Osteoblast (primary cell): ENCODE results near the gene OR10V1. TPM values are rescaled to one million over a fixed set of nuclear protein-coding genes. Genes with fewer than 3 reads are reported as not detected.

Experiments used
- DNase-seq: peaks from one replicate; pipeline ENCODE4 v3.0.0; 2011; ENCODE audit warnings: low spot score, mixed read lengths; ENCODE audit not compliant: insufficient read length; ENCODE audit errors: missing footprints
- H2AFZ ChIP-seq: 2 replicates; pipeline ENCODE4 v1.6.0; 2011; ENCODE audit warnings: mild to moderate bottlenecking, low read length
- H3K27ac ChIP-seq: 2 replicates; pipeline ENCODE4 v1.5.1; 2011; ENCODE audit warnings: mild to moderate bottlenecking, low read depth, low read length, moderate library complexity
- H3K27me3 ChIP-seq: 2 replicates; pipeline ENCODE4 v1.6.0; 2012; ENCODE audit warnings: mild to moderate bottlenecking, control low read depth, inconsistent platforms, low read length, moderate library complexity; ENCODE audit not compliant: insufficient read depth
- H3K36me3 ChIP-seq: 2 replicates; pipeline ENCODE4 v1.5.1; 2011; ENCODE audit warnings: mild to moderate bottlenecking, low read length, control low read depth, moderate library complexity; ENCODE audit not compliant: insufficient read depth
- H3K4me1 ChIP-seq: 2 replicates; pipeline ENCODE4 v1.5.1; 2011; ENCODE audit warnings: mild to moderate bottlenecking, low read length, control low read depth, moderate library complexity; ENCODE audit not compliant: insufficient read depth
- H3K4me2 ChIP-seq: 2 replicates; pipeline ENCODE4 v1.6.0; 2011; ENCODE audit warnings: mild to moderate bottlenecking, low read length; ENCODE audit not compliant: insufficient read depth
- H3K4me3 ChIP-seq: fragments of 200-600 bp; sonication (generic); 3 replicates; pipeline ENCODE4 v1.5.1; 2012; ENCODE audit warnings: mild to moderate bottlenecking, low read length, inconsistent platforms; ENCODE audit not compliant: insufficient read depth
- H3K79me2 ChIP-seq: 2 replicates; pipeline ENCODE4 v1.6.0; 2012; ENCODE audit warnings: mild to moderate bottlenecking, low read length, control low read depth, inconsistent platforms; ENCODE audit not compliant: insufficient read depth
- H3K9me3 ChIP-seq: 2 replicates; pipeline ENCODE4 v1.5.1; 2011; ENCODE audit warnings: low read depth, low read length, control low read depth
- H4K20me1 ChIP-seq: 2 replicates; pipeline ENCODE4 v1.6.0; 2012; ENCODE audit warnings: mild to moderate bottlenecking, low read length, control low read depth; ENCODE audit not compliant: insufficient read depth
- total RNA-seq: library from RNA; depleted of rRNA; stranded (reverse); fragments of >200 nt; gene quantifications from 2 replicates; pipeline ENCODE4 v1.2.3, GENCODE V29; 2012
- TF ChIP-seq, protein P1 (sequence below): IDR thresholded peaks from 2 replicates; pipeline ENCODE4 v1.5.1; 2011; ENCODE audit warnings: mild to moderate bottlenecking, low read depth, low read length, moderate library complexity; ENCODE audit errors: extremely low read depth

OR10V1 gene
- total RNA-seq, 1 donor, result not detected

DNA sequence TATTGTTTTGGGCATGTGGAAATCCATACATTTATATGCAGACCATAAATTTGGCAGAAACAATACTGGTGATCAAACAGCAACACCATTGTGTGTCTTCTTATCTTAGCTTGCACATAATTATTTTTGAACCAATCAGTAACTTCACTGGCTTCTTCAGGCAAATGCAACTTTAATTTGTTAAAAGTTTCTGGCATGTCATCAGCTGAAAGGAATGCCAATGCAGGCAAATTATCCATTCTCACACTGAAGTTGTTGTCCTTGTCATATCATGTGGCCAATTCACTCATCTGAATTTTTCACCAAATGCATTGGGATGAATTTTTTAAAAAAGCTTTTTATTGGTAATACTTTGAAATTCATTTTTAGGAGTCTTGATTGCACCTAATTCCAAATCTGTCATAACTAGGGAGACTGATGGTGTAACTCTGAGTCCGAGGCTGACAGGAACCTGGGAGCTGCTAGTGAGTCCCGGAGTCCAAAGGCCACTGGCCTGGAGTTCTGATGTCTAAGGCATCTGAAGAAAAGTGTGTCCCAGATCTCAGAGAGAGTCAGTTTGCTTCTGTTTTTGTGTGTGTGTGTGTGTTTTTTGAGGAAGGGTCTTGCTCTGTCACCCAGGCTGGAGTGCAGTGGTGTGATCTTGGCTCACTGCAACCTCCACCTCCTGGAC is 17.4 kb upstream of the OR10V1 start:
- TF ChIP-seq, protein P1, sequence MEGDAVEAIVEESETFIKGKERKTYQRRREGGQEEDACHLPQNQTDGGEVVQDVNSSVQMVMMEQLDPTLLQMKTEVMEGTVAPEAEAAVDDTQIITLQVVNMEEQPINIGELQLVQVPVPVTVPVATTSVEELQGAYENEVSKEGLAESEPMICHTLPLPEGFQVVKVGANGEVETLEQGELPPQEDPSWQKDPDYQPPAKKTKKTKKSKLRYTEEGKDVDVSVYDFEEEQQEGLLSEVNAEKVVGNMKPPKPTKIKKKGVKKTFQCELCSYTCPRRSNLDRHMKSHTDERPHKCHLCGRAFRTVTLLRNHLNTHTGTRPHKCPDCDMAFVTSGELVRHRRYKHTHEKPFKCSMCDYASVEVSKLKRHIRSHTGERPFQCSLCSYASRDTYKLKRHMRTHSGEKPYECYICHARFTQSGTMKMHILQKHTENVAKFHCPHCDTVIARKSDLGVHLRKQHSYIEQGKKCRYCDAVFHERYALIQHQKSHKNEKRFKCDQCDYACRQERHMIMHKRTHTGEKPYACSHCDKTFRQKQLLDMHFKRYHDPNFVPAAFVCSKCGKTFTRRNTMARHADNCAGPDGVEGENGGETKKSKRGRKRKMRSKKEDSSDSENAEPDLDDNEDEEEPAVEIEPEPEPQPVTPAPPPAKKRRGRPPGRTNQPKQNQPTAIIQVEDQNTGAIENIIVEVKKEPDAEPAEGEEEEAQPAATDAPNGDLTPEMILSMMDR, result no peak
- Histone ChIP-seq H3K27me3 (no peaks in the 10 kb centered on the region), H3K9me3 (no peaks in the 10 kb centered on the region), H3K27ac (no peak overlapping the region), H3K4me2 (no peak overlapping the region), H3K4me3 (no peak overlapping the region), H4K20me1 (no peaks in the 10 kb centered on the region), H3K36me3 (no peaks in the 10 kb centered on the region), H2AFZ (no peak overlapping the region), H3K79me2 (no peaks in the 10 kb centered on the region), H3K4me1 (no peaks in the 10 kb centered on the region)
- no peak for DNase-seq

DNA sequence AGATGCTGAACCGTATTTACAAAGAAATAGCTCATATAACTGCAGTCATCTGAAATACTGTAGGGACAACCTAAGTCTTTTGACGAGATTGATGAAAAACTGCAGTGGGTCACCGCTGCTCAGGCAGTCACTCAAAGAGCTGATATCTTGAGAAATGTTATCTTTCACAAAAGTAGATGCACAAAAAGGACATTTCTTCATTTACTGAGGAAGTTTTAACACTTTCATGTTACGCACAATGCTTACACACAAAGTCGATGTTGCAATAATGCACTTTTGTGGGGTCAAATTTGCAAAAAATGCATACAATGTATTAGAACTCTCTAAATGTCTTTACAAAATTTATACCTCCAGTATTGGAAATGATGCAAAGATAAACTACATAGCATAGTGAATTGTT is 16.2 kb upstream of the OR10V1 start:
- Histone ChIP-seq H3K9me3 (no peaks in the 10 kb centered on the region), H3K36me3 (no peaks in the 10 kb centered on the region), H3K27ac (no peak overlapping the region), H3K4me2 (no peak overlapping the region), H3K79me2 (no peaks in the 10 kb centered on the region), H3K4me3 (no peak overlapping the region), H2AFZ (no peak overlapping the region), H3K27me3 (no peaks in the 10 kb centered on the region), H3K4me1 (no peaks in the 10 kb centered on the region), H4K20me1 (no peaks in the 10 kb centered on the region)
- no peak for DNase-seq
- TF ChIP-seq, protein P1, result no peak

DNA sequence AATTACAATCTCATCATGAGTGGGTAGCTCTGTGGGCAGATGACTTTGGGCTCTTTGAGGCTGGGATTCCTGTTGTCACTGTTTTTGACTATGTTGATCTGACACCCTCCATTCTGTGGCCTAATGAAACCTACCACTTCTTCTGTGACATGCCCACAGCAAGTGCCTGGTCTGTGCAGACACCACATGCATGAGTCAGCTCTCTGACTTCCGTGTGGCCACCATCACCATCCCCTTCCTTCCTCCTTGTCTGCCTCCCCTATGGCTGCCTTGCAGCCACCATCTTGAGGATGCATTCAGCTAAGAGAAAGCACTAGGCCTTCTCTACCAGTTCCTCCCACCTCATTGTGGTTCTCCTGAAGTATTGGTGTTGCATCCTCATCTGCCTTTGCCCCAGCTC is 15.3 kb upstream of the OR10V1 start:
- Histone ChIP-seq H4K20me1 (no peaks in the 10 kb centered on the region), H3K27me3 (no peaks in the 10 kb centered on the region), H3K4me2 (no peak overlapping the region), H3K27ac (no peak overlapping the region), H2AFZ (peak overlapping the region; percentile 41), H3K4me1 (no peaks in the 10 kb centered on the region), H3K4me3 (no peak overlapping the region), H3K9me3 (no peaks in the 10 kb centered on the region), H3K79me2 (no peaks in the 10 kb centered on the region), H3K36me3 (no peaks in the 10 kb centered on the region)
- no peak for DNase-seq
- TF ChIP-seq, protein P1, result no peak

DNA sequence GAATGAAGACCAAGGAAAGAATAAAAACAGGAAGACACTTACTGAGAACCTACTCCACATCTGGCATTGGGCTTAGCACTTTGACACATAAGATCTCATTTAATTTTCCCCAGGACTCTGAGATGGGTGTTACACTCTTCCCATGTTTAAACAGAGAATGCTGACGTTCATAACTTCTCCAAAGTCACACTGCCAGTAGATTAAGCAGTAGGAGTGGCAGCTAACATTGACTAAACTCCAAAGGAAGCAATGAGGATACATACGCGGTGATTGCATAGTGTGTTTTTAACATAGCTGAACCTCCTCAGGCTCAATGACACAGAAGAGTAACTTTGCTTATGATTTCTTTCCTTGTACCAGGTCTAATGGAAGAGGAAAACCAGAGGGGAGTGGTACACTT is 14.5 kb upstream of the OR10V1 start:
- DNase-seq, result no peak
- no peak overlapping the region for H3K27ac ChIP-seq

More for the DNA sequence above, 14.5 kb upstream of the OR10V1 start:
- Histone ChIP-seq H3K79me2 (no peaks in the 10 kb centered on the region), H4K20me1 (no peaks in the 10 kb centered on the region), H3K4me3 (no peak overlapping the region), H3K4me1 (no peaks in the 10 kb centered on the region), H3K4me2 (no peak overlapping the region), H3K36me3 (no peaks in the 10 kb centered on the region), H3K9me3 (no peaks in the 10 kb centered on the region), H3K27me3 (no peaks in the 10 kb centered on the region), H2AFZ (no peak overlapping the region)
- TF ChIP-seq, protein P1, result no peak
